Right forelimb (tissue), 1 donor: ENCODE data around the gene ZDHHC9.

ENCODE experiments used
- DNase-seq: peaks from one replicate; pipeline ENCODE4 v3.0.0-alpha.2; 2018

The ZDHHC9 gene

GRCh38 chrX:129785160-129785947 lies 58.3 kb downstream of the ZDHHC9 start:
- no peak for DNase-seq

DNA sequence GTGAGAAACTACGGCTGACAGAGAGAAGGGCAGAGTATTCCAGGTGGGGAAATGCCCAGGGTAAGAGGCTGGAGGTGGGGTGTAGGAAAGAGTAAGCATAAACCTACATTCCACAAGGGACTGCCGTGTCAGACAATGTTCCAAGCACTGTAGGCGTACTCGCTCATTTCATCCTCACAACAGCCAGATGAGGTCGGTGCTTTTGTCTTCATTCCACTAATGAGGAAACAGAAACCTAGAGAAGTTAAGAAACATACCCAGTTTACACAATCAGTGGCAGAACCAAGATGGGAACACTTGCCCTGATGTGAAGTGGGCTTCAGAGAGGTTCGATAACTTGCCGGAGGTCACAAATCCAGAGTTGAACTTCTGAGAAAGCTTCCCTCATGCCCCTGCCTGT lies 59.3 kb downstream of the ZDHHC9 start:
- DNase-seq, result no peak

- no peak for DNase-seq
Measured at GRCh38 chrX:129783291-129783713, 60.4 kb downstream of the ZDHHC9 start.

- DNase-seq, result no peak
Measured at GRCh38 chrX:129782706-129783105, 61.0 kb downstream of the ZDHHC9 start.

- no peak for DNase-seq
Measured at GRCh38 chrX:129781680-129782495, 61.8 kb downstream of the ZDHHC9 start.

GRCh38 chrX:129781134-129781672 lies 62.5 kb downstream of the ZDHHC9 start:
- DNase-seq, result no peak

- no peak for DNase-seq
Measured at GRCh38 chrX:129780441-129781105, 63.1 kb downstream of the ZDHHC9 start.

DNA sequence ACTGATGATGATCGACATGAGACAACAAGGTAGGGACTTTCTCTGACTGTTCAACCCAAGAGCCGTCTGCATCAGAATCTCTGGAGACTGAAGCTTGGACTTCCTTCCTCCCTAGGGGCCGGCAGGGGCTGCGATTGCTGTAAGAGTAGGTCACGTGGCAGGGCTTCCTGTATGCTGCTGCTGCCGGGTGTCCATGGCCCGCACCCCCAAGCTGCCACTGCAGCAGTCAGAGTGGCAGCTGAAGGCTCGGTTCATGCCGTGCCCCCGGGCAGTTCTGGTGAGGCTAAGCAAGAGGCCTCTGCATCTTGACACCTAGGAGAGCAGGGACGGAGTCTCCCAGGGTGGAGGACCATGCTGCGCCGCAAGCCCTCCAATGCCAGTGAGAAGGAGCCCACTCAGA lies 63.9 kb downstream of the ZDHHC9 start, which contains the start of gene SASH3:
Gene SASH3, plus strand, starts transcription at position 203 of the 400 bp plus-strand sequence. Its CDS starts 149 bp downstream, at position 352.
- no peak for DNase-seq

DNA sequence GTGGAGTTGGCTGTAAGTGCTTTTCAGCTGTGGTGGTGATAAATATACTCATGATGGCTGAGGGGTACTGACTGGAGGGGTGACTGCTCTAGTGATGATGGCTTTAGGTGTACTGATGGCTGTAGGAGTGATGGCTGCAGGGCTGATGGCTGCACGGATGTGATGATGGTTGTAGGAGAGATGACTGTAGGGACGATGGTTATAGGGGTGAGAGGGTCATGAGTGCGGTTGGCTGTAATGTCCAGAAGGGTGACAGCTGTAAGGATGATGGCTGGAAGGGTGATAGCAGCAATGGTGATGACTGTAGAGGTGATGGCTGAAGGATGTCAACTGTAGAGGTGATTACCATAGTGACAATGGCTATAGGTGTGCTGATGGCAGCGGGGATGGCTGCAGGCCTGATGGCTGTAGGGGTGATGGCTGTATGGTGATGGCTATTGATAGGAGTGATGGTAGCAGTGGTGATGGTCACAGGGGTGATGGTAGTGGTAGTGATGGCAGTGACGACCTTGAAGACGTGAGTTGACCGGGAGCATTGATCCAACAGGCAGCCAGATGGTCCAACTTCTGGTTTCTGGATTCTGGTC lies 64.5 kb downstream of the ZDHHC9 start:
- no peak for DNase-seq

DNA sequence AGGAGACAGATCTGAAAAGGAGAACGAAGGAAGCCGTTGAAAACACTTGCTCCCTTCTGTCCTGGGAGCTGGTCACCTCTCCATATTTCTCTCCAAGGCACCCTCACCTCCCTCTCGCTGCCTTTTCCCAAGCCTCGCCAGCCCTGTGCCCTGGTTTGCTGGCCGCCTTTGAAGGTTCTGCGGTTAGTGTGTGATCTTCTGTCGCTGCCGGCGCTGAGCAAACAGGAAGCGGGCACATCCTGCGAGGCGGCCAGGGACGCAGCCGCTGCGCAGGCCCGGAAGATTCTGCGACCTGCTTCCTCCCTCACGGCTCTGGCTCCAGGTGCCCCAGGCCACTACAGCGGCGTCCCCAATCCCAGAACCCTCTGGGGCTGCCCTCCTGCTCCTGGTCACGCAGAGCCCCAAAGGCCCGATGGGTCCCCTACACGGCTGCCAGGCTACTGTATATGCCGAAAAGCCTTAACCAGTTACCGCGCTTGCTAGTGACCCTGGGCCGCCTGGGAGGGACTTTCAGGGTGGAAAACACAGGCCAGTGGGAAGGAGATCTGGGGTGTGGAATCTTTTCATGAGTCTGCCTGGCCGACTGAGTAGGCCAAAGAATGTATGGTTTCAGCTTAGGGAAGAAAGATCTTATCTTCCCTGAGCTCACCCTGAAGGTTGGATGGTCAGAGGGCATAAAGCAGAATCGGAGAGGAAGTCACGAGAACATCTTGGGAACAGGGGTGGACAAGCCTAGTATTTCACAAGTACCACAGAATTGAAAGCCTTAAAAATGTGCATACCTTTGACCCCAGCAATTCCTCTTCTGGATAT lies 66.3 kb downstream of the ZDHHC9 start:
- no peak for DNase-seq

- no peak for DNase-seq
Measured at GRCh38 chrX:129773649-129774458, 69.8 kb downstream of the ZDHHC9 start.

DNA sequence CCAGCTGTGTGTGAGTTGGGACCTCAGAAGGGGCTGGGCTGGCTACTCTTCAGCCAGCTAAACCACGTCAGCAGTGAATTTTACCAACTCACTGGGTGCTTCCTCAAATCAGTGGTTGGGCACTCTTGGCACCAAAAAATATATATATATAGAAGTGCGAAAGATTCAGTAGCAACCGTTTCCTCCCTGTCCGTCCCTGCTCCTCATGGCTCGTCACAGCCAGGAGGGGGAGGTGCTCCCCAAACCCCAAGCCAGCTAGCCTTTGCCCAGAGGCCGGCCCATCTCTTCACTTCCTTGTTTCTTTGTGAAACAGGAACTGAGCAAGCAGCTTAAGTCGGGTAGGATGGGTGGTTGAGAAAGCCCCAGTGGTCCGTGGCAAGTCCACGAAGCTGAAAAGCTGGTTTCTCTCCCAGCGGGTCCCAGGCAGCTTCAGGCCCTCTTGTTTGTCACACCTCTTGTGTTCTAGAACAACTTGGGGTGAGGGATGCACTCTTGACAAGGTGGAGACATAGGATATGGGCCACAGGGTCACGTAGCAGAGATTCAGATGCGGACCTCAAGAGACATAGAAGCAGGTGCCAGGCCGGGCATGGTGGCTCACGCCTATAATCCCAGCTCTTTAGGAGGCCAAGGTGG lies 70.8 kb downstream of the ZDHHC9 start:
- no peak for DNase-seq

DNA sequence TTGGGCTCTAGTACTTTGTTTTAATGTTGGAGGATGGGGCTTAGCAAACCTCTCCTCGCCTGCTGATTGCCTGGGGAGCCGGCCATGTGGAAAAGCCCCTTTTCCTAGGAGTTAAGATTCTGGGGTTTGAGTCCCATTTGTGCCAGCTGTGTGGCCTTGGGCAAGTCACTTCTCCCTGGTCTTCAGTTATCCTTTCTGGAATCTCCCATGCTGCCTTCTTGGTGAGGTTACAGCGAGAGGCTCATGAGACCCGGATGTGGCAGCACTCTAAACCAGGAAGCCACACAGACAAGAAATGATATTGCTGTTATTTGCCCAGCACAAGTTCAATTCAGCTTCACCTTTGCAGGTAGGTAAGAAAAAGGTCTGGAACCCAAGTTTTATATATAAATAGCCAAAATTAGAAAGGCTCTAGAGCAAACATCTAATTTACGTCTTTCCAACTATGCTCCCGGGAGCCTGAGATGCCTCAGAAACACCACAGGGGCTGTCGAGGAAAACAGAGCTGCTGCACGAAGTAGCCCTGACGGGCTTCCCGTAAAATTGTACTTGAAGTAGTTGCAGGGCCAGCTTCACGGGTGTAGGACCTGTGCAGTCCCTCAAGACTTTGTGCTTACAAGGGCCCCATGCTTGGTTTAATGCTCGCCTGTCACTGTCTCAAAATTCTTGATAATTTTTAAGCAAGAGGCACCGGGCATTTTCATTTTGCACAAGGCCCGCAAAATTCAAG lies 72.3 kb downstream of the ZDHHC9 start:
- no peak for DNase-seq

DNA sequence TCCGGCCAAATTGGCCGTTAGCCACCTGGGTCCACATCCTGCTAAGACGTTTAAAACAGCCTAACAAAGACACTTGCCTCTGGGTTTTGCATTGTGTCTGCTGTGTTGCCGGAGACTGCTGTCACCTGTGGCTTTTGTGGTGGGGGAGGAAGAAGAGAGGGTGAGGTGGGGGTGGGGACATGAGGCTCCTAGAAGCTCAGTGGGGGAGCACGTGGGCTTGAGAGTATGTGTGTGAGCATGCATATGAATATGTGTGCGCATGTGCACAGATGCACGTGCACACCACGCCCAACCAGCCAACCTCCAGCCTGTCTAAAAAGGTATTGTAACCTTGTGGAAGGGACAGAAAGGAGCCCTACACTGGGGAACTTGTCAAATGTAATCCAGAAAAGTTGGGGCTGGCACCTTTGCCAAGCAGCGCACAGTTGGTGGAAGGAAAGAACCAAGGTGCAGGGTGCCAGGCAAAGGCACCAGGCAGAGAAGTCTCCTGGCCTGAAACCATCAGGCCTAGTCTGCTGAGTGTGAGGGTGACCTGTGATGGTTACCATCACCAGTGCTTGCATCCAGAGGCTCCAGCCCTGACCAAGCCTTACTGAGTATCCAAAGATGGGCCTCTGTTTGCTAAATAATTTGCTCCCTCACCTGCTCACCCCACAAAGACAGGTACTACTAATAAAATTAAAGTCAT lies 74.1 kb downstream of the ZDHHC9 start:
- no peak for DNase-seq

DNA sequence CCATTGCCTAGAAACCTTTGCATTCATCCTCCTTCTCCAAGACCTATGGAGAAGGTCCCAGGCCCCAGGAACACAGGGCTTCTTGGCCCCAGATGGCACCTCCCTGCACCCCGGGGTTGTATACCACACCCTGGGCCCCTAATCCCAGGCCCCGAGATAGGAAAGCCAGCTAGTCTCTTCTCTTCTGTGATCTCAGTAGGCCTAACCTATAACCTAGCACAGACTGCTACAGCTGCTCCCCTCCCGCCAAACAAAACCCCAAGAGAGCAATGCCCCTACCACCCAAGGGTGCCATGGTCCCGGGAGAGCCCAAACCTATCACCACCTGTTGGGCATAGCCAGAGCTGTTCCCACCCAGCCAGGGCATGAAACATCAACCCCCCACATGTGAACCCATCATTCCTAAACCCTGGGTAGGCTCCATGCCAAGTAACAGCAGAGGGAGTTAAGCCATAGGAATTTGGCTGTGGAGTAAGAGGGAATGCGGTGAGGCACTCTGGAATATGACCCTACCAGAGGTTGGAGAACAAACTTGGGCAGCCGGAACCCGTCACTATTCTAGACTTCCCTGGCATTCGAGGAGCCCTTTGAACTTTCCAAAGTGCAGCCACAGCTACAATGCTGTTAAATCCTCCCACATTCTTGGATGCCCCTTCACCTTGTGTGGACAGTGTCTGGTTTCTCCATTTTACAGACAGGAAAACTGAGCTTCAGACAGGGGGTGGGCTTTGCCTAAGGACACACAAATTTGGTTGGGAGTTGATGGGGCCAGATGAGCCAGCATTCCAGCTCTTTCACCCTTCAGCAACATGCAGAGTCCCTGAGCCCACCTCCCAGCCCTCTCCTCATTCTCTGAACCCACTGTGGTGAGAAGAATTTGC lies 74.9 kb downstream of the ZDHHC9 start:
- no peak for DNase-seq

DNA sequence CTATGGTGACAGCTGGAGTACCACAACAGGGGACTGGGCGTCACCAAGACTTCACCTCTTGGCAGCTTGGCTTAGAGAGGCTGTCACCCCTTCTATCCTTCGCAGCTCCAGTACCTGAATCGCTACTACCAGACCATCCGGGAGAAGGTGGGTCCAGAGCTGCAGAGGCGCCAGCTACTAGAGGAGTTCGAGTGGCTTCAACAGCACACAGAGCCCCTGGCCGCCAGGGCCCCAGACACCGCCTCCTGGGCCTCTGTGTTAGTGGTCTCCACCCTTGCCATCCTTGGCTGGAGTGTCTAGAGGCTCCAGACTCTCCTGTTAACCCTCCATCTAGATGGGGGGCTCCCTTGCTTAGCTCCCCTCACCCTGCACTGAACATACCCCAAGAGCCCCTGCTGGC lies 75.5 kb downstream of the ZDHHC9 start:
- no peak for DNase-seq

- no peak for DNase-seq
Measured at GRCh38 chrX:129763666-129764065, 80.0 kb downstream of the ZDHHC9 start.

GRCh38 chrX:129762448-129762847 lies 81.2 kb downstream of the ZDHHC9 start:
- no peak for DNase-seq
